Measurements from ENCODE around the gene ADNP2.

ADNP2 gene

GRCh38 chr18:80189531-80189865 lies 80.4 kb downstream of the ADNP2 start:
- DNase-seq, result no peak
- no peak for TF ChIP-seq GATA1 (IDR thresholded peaks at IDR 0.05; ENCODE audit: low read depth, low read length)
- TF ChIP-seq POLR2A (IDR thresholded peaks at IDR 0.05; ENCODE audit: low read length), result no peak

Data from erythroblast (primary cell).